Activated CD4-positive, alpha-beta memory T cell treated with anti-CD3 and anti-CD28 coated beads for 36 hours (primary cell): ENCODE measurements around the gene MARCOL. TPM values are rescaled to one million over a fixed set of nuclear protein-coding genes. Genes with fewer than 3 reads are reported as not detected.
A peak's percentile ranks its signal among the peaks of the same experiment; 100 is the strongest.
"Not testable (repeated sequence)": the region's sequence is repeated elsewhere in the genome, so short reads cannot be mapped to it uniquely, and the experiment has no call there.

Experiments
- CTCF ChIA-PET: fragments of 350-600 bp; sonication (Branson Sonifier 250); formaldehyde crosslinking; loops from one replicate; lab custom pipeline; 2021; ENCODE audit warnings: antibody characterized with exemption, inconsistent platforms; lab: Charles Lee
- POLR2A ChIA-PET: fragments of 350-600 bp; sonication (Branson Sonifier 250); formaldehyde crosslinking; loops from one replicate; lab custom pipeline; 2021; ENCODE audit warnings: antibody characterized with exemption; lab: Charles Lee
- DNase-seq: peaks from one replicate; pipeline ENCODE4 v3.0.0-alpha.2; 2020
- H3K27ac Mint-ChIP-seq: one replicate; pipeline ENCODE4 v1.8.0; 2021; ENCODE audit warnings: mixed read lengths
- H3K27me3 Mint-ChIP-seq: one replicate; pipeline ENCODE4 v1.8.0; 2021; ENCODE audit warnings: mixed read lengths
- H3K36me3 Mint-ChIP-seq: one replicate; pipeline ENCODE4 v1.8.0; 2021; ENCODE audit warnings: mixed read lengths
- H3K4me1 Mint-ChIP-seq: one replicate; pipeline ENCODE4 v1.8.0; 2021; ENCODE audit warnings: low read depth, mixed read lengths
- H3K4me3 Mint-ChIP-seq: one replicate; pipeline ENCODE4 v1.8.0; 2021; ENCODE audit warnings: mild to moderate bottlenecking, mixed read lengths
- H3K9me3 Mint-ChIP-seq: one replicate; pipeline ENCODE4 v1.8.0; 2021; ENCODE audit warnings: mixed read lengths
- intact Hi-C: fragments of 100-400 bp; cut with micrococcal nuclease; formaldehyde crosslinking; loops from one replicate; pipeline ENCODE4 v1.15.1; 2023
- total RNA-seq, 2 experiments: library from RNA; stranded (reverse); gene quantifications; one replicate each; pipeline ENCODE4 v1.2.3, GENCODE V29; 2021

The MARCOL gene
- total RNA-seq, 2 experiments from 2014 or later = not detected

- ChIA-PET POLR2A (no interaction called here), CTCF (no interaction called here)
- Mint-ChIP-seq H3K27me3 (peaks cover 8% of the 10 kb centered on the region), H3K4me1 (no peaks in the 10 kb centered on the region), H3K27ac (no peak overlapping the region), H3K4me3 (no peak overlapping the region), H3K9me3 (no peaks in the 10 kb centered on the region), H3K36me3 (no peaks in the 10 kb centered on the region)
- intact Hi-C loops = no loop called here
- no peak for DNase-seq
Measured at GRCh38 chr5:148224117-148224742, 14.1 kb upstream of the MARCOL start.

GRCh38 chr5:148228392-148228984, 9.8 kb upstream of the MARCOL start:
- H3K9me3 Mint-ChIP-seq = no peaks in the 10 kb centered on the region
- H3K4me1 Mint-ChIP-seq = no peaks in the 10 kb centered on the region
- H3K27me3 Mint-ChIP-seq = peaks cover 6% of the 10 kb centered on the region
- DNase-seq = no peak
- no peak overlapping the region for H3K4me3 Mint-ChIP-seq
- no peak overlapping the region for H3K27ac Mint-ChIP-seq
- CTCF ChIA-PET = no interaction called here
- H3K36me3 Mint-ChIP-seq = no peaks in the 10 kb centered on the region
- POLR2A ChIA-PET = no interaction called here
- intact Hi-C loops = no loop called here

- Mint-ChIP-seq H3K4me3 (no peak overlapping the region), H3K27ac (no peak overlapping the region), H3K9me3 (no peaks in the 10 kb centered on the region), H3K4me1 (no peaks in the 10 kb centered on the region), H3K27me3 (peaks cover 6% of the 10 kb centered on the region), H3K36me3 (no peaks in the 10 kb centered on the region)
- intact Hi-C loops = no loop called here
- CTCF ChIA-PET = no interaction called here
- DNase-seq = no peak
- POLR2A ChIA-PET = no interaction called here
Measured at GRCh38 chr5:148229840-148230239, 8.5 kb upstream of the MARCOL start.

- H3K27ac Mint-ChIP-seq = no peak overlapping the region
- intact Hi-C loops = no loop called here
- H3K4me3 Mint-ChIP-seq = no peak overlapping the region
- DNase-seq = no peak
- CTCF ChIA-PET = no interaction called here
- H3K27me3 Mint-ChIP-seq = peaks cover 6% of the 10 kb centered on the region
- H3K36me3 Mint-ChIP-seq = no peaks in the 10 kb centered on the region
- POLR2A ChIA-PET = no interaction called here
- H3K4me1 Mint-ChIP-seq = no peaks in the 10 kb centered on the region
- no peaks in the 10 kb centered on the region for H3K9me3 Mint-ChIP-seq
Measured at GRCh38 chr5:148230240-148230639, 8.1 kb upstream of the MARCOL start.

- Mint-ChIP-seq H3K27ac (no peak overlapping the region), H3K9me3 (no peaks in the 10 kb centered on the region), H3K36me3 (no peaks in the 10 kb centered on the region), H3K4me1 (no peaks in the 10 kb centered on the region), H3K27me3 (peaks cover 3% of the 10 kb centered on the region), H3K4me3 (no peak overlapping the region)
- POLR2A ChIA-PET = no interaction called here
- no peak for DNase-seq
- intact Hi-C loops = no loop called here
- CTCF ChIA-PET = interaction anchor here (0.6 kb wide), 2 partner anchors 162 to 195 kb away, joined by 3 read pairs; no protein-coding TSS in a partner anchor
Measured at GRCh38 chr5:148237785-148238417, 424 bp upstream of the MARCOL start.

- Mint-ChIP-seq H3K4me3 (no peak overlapping the region), H3K4me1 (no peaks in the 10 kb centered on the region), H3K36me3 (no peaks in the 10 kb centered on the region), H3K9me3 (peaks cover 8% of the 10 kb centered on the region), H3K27me3 (no peaks in the 10 kb centered on the region), H3K27ac (no peak overlapping the region)
- intact Hi-C loops = no loop called here
- ChIA-PET POLR2A (no interaction called here), CTCF (no interaction called here)
- no peak for DNase-seq
Measured at GRCh38 chr5:148248894-148249293, 10.6 kb downstream of the MARCOL start.

- no peak overlapping the region for H3K4me3 Mint-ChIP-seq
- H3K27ac Mint-ChIP-seq = no peak overlapping the region
- H3K4me1 Mint-ChIP-seq = no peaks in the 10 kb centered on the region
- ChIA-PET POLR2A (no interaction called here), CTCF (no interaction called here)
- no peaks in the 10 kb centered on the region for H3K36me3 Mint-ChIP-seq
- intact Hi-C loops = no loop called here
- peaks cover 35% of the 10 kb centered on the region for H3K9me3 Mint-ChIP-seq
- no peak for DNase-seq
- no peaks in the 10 kb centered on the region for H3K27me3 Mint-ChIP-seq
Measured at GRCh38 chr5:148255456-148255855, 17.1 kb downstream of the MARCOL start.

- H3K4me1 Mint-ChIP-seq = no peaks in the 10 kb centered on the region
- ChIA-PET POLR2A (no interaction called here), CTCF (no interaction called here)
- no peaks in the 10 kb centered on the region for H3K36me3 Mint-ChIP-seq
- no peak overlapping the region for H3K27ac Mint-ChIP-seq
- no peak for DNase-seq
- peaks cover 1% of the 10 kb centered on the region for H3K27me3 Mint-ChIP-seq
- H3K9me3 Mint-ChIP-seq = peaks cover 29% of the 10 kb centered on the region
- intact Hi-C loops = no loop called here
- no peak overlapping the region for H3K4me3 Mint-ChIP-seq
Measured at GRCh38 chr5:148259288-148259687, 21.0 kb downstream of the MARCOL start.

- ChIA-PET POLR2A (no interaction called here), CTCF (no interaction called here)
- H3K4me3 Mint-ChIP-seq = no peak overlapping the region
- peaks cover 31% of the 10 kb centered on the region for H3K9me3 Mint-ChIP-seq
- H3K4me1 Mint-ChIP-seq = no peaks in the 10 kb centered on the region
- intact Hi-C loops = no loop called here
- H3K36me3 Mint-ChIP-seq = no peaks in the 10 kb centered on the region
- H3K27me3 Mint-ChIP-seq = peaks cover 1% of the 10 kb centered on the region
- no peak overlapping the region for H3K27ac Mint-ChIP-seq
- DNase-seq = no peak
Measured at GRCh38 chr5:148261221-148261620, 22.9 kb downstream of the MARCOL start.

GRCh38 chr5:148267962-148268361, 29.6 kb downstream of the MARCOL start:
- Mint-ChIP-seq H3K9me3 (peaks cover 10% of the 10 kb centered on the region), H3K4me1 (no peaks in the 10 kb centered on the region), H3K27ac (no peak overlapping the region), H3K36me3 (no peaks in the 10 kb centered on the region), H3K27me3 (no peaks in the 10 kb centered on the region), H3K4me3 (no peak overlapping the region)
- intact Hi-C loops = no loop called here
- CTCF ChIA-PET = no interaction called here
- POLR2A ChIA-PET = no interaction called here
- DNase-seq = no peak

- no peak for DNase-seq
- CTCF ChIA-PET = no interaction called here
- H3K27ac Mint-ChIP-seq = no peak within 1 kb of the TSS
- no peaks in the 10 kb centered on the region for H3K36me3 Mint-ChIP-seq
- H3K27me3 Mint-ChIP-seq = no peaks in the 10 kb centered on the region
- H3K4me3 Mint-ChIP-seq = no peak within 1 kb of the TSS
- H3K4me1 Mint-ChIP-seq = no peaks in the 10 kb centered on the region
- H3K9me3 Mint-ChIP-seq = peaks cover 10% of the 10 kb centered on the region
- POLR2A ChIA-PET = no interaction called here
- intact Hi-C loops = no loop called here
Measured at GRCh38 chr5:148268566-148268965, 30.2 kb downstream of the MARCOL start, which contains the start of gene SPINK13. Gene SPINK13, plus strand, starts transcription at chr5:148268794. Its CDS starts 1,279 bp downstream, at chr5:148270073.

- POLR2A ChIA-PET, intact Hi-C loops, H3K4me3 Mint-ChIP-seq, H3K4me1 Mint-ChIP-seq, H3K27ac Mint-ChIP-seq, H3K27me3 Mint-ChIP-seq, H3K36me3 Mint-ChIP-seq, CTCF ChIA-PET, DNase-seq: not testable (repeated sequence)
- H3K9me3 Mint-ChIP-seq = peaks cover 27% of the 10 kb centered on the region
Measured at GRCh38 chr5:148275129-148275528, 36.8 kb downstream of the MARCOL start.

- H3K27me3 Mint-ChIP-seq, intact Hi-C loops, H3K27ac Mint-ChIP-seq, H3K36me3 Mint-ChIP-seq, CTCF ChIA-PET, H3K4me1 Mint-ChIP-seq, H3K4me3 Mint-ChIP-seq, POLR2A ChIA-PET: not testable (repeated sequence)
- H3K9me3 Mint-ChIP-seq = peaks cover 24% of the 10 kb centered on the region
- peak; percentile 15 for DNase-seq
Measured at GRCh38 chr5:148280893-148281292, 42.6 kb downstream of the MARCOL start.
